H9 (cell line): ENCODE results near the gene ETV6. TPM values are rescaled to one million over a fixed set of nuclear protein-coding genes. Genes with fewer than 3 reads are reported as not detected.

Experiments used
- DNase-seq: peaks from one replicate; pipeline ENCODE4 v3.0.0-alpha.2; 2017
- H2AFZ ChIP-seq: one replicate; pipeline ENCODE4 v1.6.1; 2013; ENCODE audit warnings: mild to moderate bottlenecking, low read length, control low read depth, moderate library complexity
- H2AK5ac ChIP-seq: 2 replicates; pipeline ENCODE4 v1.6.1; 2013; ENCODE audit warnings: low read length, control low read depth, mixed read lengths; ENCODE audit not compliant: insufficient read length
- H2BK120ac ChIP-seq: one replicate; pipeline ENCODE4 v1.6.1; 2013; ENCODE audit warnings: low read depth, mild to moderate bottlenecking, low read length, control low read depth, inconsistent platforms; ENCODE audit not compliant: poor library complexity, severe bottlenecking
- H2BK12ac ChIP-seq: 2 replicates; pipeline ENCODE4 v1.6.1; 2013; ENCODE audit warnings: low read length, control low read depth, mixed read lengths, low read depth; ENCODE audit not compliant: insufficient read length
- H2BK15ac ChIP-seq: 2 replicates; pipeline ENCODE4 v1.6.1; 2013; ENCODE audit warnings: low read depth, low read length, control low read depth
- H2BK20ac ChIP-seq: one replicate; pipeline ENCODE4 v1.6.1; 2013; ENCODE audit warnings: low read depth, mild to moderate bottlenecking, low read length, control low read depth, inconsistent platforms; ENCODE audit not compliant: poor library complexity, severe bottlenecking
- H2BK5ac ChIP-seq: 2 replicates; pipeline ENCODE4 v1.6.1; 2013; ENCODE audit warnings: low read length, control low read depth, mixed read lengths; ENCODE audit not compliant: insufficient read length
- H3K14ac ChIP-seq: 2 replicates; pipeline ENCODE4 v1.6.1; 2013; ENCODE audit warnings: low read length, control low read depth; ENCODE audit not compliant: insufficient read depth
- H3K18ac ChIP-seq: 2 replicates; pipeline ENCODE4 v1.6.1; 2013; ENCODE audit warnings: low read depth, mild to moderate bottlenecking, mixed read lengths, low read length, control low read depth; ENCODE audit not compliant: insufficient read length
- H3K23ac ChIP-seq: 2 replicates; pipeline ENCODE4 v1.6.1; 2013; ENCODE audit warnings: low read length, control low read depth, mixed read lengths, low read depth; ENCODE audit not compliant: insufficient read length
- H3K23me2 ChIP-seq: 2 replicates; pipeline ENCODE4 v1.6.1; 2013; ENCODE audit warnings: low read depth, mild to moderate bottlenecking, mixed read lengths, low read length, control low read depth; ENCODE audit not compliant: insufficient read length, poor library complexity, severe bottlenecking
- H3K27ac ChIP-seq: 2 replicates; pipeline ENCODE4 v1.5.1; 2013; ENCODE audit warnings: low read length, control low read depth, mixed read lengths, low read depth; ENCODE audit not compliant: insufficient read length
- H3K27me3 ChIP-seq: 2 replicates; pipeline ENCODE4 v1.6.1; 2013; ENCODE audit warnings: low read length, control low read depth, inconsistent platforms; ENCODE audit not compliant: insufficient read depth
- H3K4ac ChIP-seq: 2 replicates; pipeline ENCODE4 v1.6.1; 2013; ENCODE audit warnings: low read depth, mild to moderate bottlenecking, control low read depth, inconsistent platforms, low read length, moderate library complexity
- H3K4me1 ChIP-seq: 2 replicates; pipeline ENCODE4 v1.6.1; 2013; ENCODE audit warnings: low read length, control low read depth, inconsistent platforms; ENCODE audit not compliant: insufficient read depth
- H3K4me2 ChIP-seq: 2 replicates; pipeline ENCODE4 v1.6.1; 2013; ENCODE audit warnings: low read length, control low read depth, mixed read lengths; ENCODE audit not compliant: insufficient read length, insufficient read depth
- H3K56ac ChIP-seq: 2 replicates; pipeline ENCODE4 v1.6.1; 2013; ENCODE audit warnings: low read depth, mild to moderate bottlenecking, mixed read lengths, low read length, control low read depth; ENCODE audit not compliant: insufficient read length
- H3K79me1 ChIP-seq: 2 replicates; pipeline ENCODE4 v1.6.1; 2013; ENCODE audit warnings: low read depth, mild to moderate bottlenecking, moderate library complexity, low read length, control low read depth, inconsistent platforms; ENCODE audit not compliant: insufficient read depth, poor library complexity, severe bottlenecking
- H3K79me2 ChIP-seq: 2 replicates; pipeline ENCODE4 v1.6.1; 2013; ENCODE audit warnings: low read length, control low read depth, inconsistent platforms; ENCODE audit not compliant: insufficient read depth
- H3K9ac ChIP-seq: 2 replicates; pipeline ENCODE4 v1.6.1; 2013; ENCODE audit warnings: low read length, control low read depth, mixed read lengths; ENCODE audit not compliant: insufficient read length; ENCODE audit errors: extremely low read depth
- H3K9me3 ChIP-seq: one replicate; pipeline ENCODE4 v1.6.1; 2013; ENCODE audit warnings: low read depth, low read length, inconsistent platforms; ENCODE audit not compliant: control insufficient read depth
- H3T11ph ChIP-seq: one replicate; pipeline ENCODE4 v1.6.1; 2013; ENCODE audit warnings: mild to moderate bottlenecking, low read length, control low read depth, inconsistent platforms
- H4K20me1 ChIP-seq: one replicate; pipeline ENCODE4 v1.6.1; 2013; ENCODE audit not compliant: control insufficient read depth, insufficient read length, insufficient read depth
- H4K5ac ChIP-seq: 2 replicates; pipeline ENCODE4 v1.6.1; 2013; ENCODE audit warnings: low read depth, mild to moderate bottlenecking, mixed read lengths, low read length, control low read depth; ENCODE audit not compliant: insufficient read length
- H4K8ac ChIP-seq: replicated peaks from 2 replicates; pipeline ENCODE4 v1.6.1; 2013; ENCODE audit warnings: low read length, control low read depth, mixed read lengths, low read depth; ENCODE audit not compliant: insufficient read length
- H4K91ac ChIP-seq: 2 replicates; pipeline ENCODE4 v1.6.1; 2013; ENCODE audit warnings: low read depth, mild to moderate bottlenecking, moderate library complexity, mixed read lengths, low read length, control low read depth; ENCODE audit not compliant: insufficient read length
- H3K27ac Mint-ChIP-seq, 3 experiments: 2 replicates in 2 of 3; 3 replicates in 1 of 3; pipeline ENCODE4 v1.8.0; 2020 to 2021; ENCODE audit warnings: mixed read lengths in 3 of 3, mild to moderate bottlenecking in 1 of 3, moderate library complexity in 1 of 3
- H3K27me3 Mint-ChIP-seq: 2 replicates; pipeline ENCODE4 v1.8.0; 2021; ENCODE audit warnings: low read depth, mild to moderate bottlenecking, moderate library complexity, mixed read lengths
- H3K36me3 Mint-ChIP-seq, 3 experiments: 2 replicates in 2 of 3; 3 replicates in 1 of 3; pipeline ENCODE4 v1.8.0; 2020 to 2021; ENCODE audit warnings: low read depth in 3 of 3, mixed read lengths in 3 of 3; ENCODE audit not compliant: insufficient read depth in 1 of 3
- H3K4me1 Mint-ChIP-seq, 2 experiments: 2 replicates each; pipeline ENCODE4 v1.8.0; 2020; ENCODE audit warnings: mixed read lengths in 2 of 2
- H3K4me3 Mint-ChIP-seq, 2 experiments: 2 replicates in 1 of 2; 3 replicates in 1 of 2; pipeline ENCODE4 v1.8.0; 2020 to 2021; ENCODE audit warnings: mild to moderate bottlenecking in 2 of 2, mixed read lengths in 2 of 2, moderate library complexity in 1 of 2
- H3K9me3 Mint-ChIP-seq, 2 experiments: 2 replicates in 1 of 2; 3 replicates in 1 of 2; pipeline ENCODE4 v1.8.0; 2020; ENCODE audit warnings: mild to moderate bottlenecking in 2 of 2, mixed read lengths in 2 of 2, moderate library complexity in 1 of 2
- CTCF ChIP-seq: fragments of 200-600 bp; sonication (generic); conservative IDR thresholded peaks from 3 replicates; pipeline ENCODE4 v1.8.0; 2021; ENCODE audit warnings: antibody characterized with exemption, mild to moderate bottlenecking
- WGBS: extraction: QIAGEN DNeasy Blood & Tissue Kit; methylation state at CpG from one replicate; pipeline ENCODE4 v1.1.7; 2013; ENCODE audit warnings: missing lambda C conversion rate, low lambda C conversion rate, mixed read lengths; ENCODE audit not compliant: insufficient read length; ENCODE audit errors: extremely low coverage; 5-methylcytosine and 5-hydroxymethylcytosine counted together
- total RNA-seq: library from RNA; stranded (reverse); gene quantifications from 2 replicates; pipeline ENCODE4 v1.2.1, GENCODE V29; 2021

ETV6 gene
- total RNA-seq, 1 experiment from 2014 or later = 28.7 TPM

- H3K79me2 ChIP-seq = no peaks in the 10 kb centered on the region; the same call in 1 of the 2 replicates
- H3K18ac ChIP-seq = no peak overlapping the region
- H4K8ac ChIP-seq = no peak overlapping the region
- H2AK5ac ChIP-seq = no peak overlapping the region
- H3K9me3 Mint-ChIP-seq = no peaks in the 10 kb centered on the region
- no peak overlapping the region for H3K4me3 Mint-ChIP-seq
- no peak overlapping the region for H2BK120ac ChIP-seq
- no peak overlapping the region for H2BK15ac ChIP-seq
- H2BK20ac ChIP-seq = no peak overlapping the region
- no peaks in the 10 kb centered on the region for H3K4me1 ChIP-seq
- peaks cover 0 to 5% (median 0%) of the 10 kb centered on the region in 3 experiments; a peak in 2 of 7 replicates for H3K36me3 Mint-ChIP-seq
- H3K9ac ChIP-seq = no peak overlapping the region
- H3K27ac Mint-ChIP-seq = no peak overlapping the region; a peak in 1 of 7 replicates
- H2BK12ac ChIP-seq = no peak overlapping the region
- H3K23ac ChIP-seq = no peak overlapping the region
- no peaks in the 10 kb centered on the region for H3K23me2 ChIP-seq
- no peak overlapping the region for H4K5ac ChIP-seq
- H3K4me2 ChIP-seq = no peak overlapping the region
- H3K27me3 Mint-ChIP-seq = no peaks in the 10 kb centered on the region; the same call in 1 of the 2 replicates
- no peak overlapping the region for H4K91ac ChIP-seq
- no peak overlapping the region for H3K14ac ChIP-seq
- peaks cover 9 to 11% of the 10 kb centered on the region in 2 experiments for H3K4me1 Mint-ChIP-seq
- no peak overlapping the region for H3T11ph ChIP-seq
- no peak overlapping the region for H2BK5ac ChIP-seq
- no peak for DNase-seq
- H3K79me1 ChIP-seq = no peaks in the 10 kb centered on the region
- no peaks in the 10 kb centered on the region for H3K9me3 ChIP-seq
- TF ChIP-seq CTCF = no peak
- H3K27me3 ChIP-seq = no peaks in the 10 kb centered on the region
- WGBS = no CpG with 5 or more reads among the region's 6 CpGs
- H2AFZ ChIP-seq = no peak overlapping the region
- H3K27ac ChIP-seq = no peak overlapping the region
- no peaks in the 10 kb centered on the region for H4K20me1 ChIP-seq
- H3K4ac ChIP-seq = no peak overlapping the region
- H3K56ac ChIP-seq = no peak overlapping the region
Observed at GRCh38 chr12:11774821-11775220, 125.3 kb downstream of the ETV6 start.
